Stimulated activated CD8-positive, alpha-beta memory T cell treated with anti-CD3 and anti-CD28 coated beads, Interleukin-15, amount 100 ng/mL, for 24 hours (primary cell): ENCODE measurements around the gene PTPRE.

Experiments used
- DNase-seq: peaks from one replicate; pipeline ENCODE4 v3.0.0-alpha.2; 2020; ENCODE audit warnings: low read depth

Gene PTPRE

GRCh38 chr10:127882801-127883459, 24.0 kb upstream of the PTPRE start:
- no peak for DNase-seq

GRCh38 chr10:127883516-127883915, 23.4 kb upstream of the PTPRE start:
- no peak for DNase-seq

- no peak for DNase-seq
These were observed 22.4 kb upstream of the PTPRE start for GRCh38 chr10:127884501-127884900.

GRCh38 chr10:127886371-127887051, 20.4 kb upstream of the PTPRE start:
- no peak for DNase-seq

- no peak for DNase-seq
These were observed 19.1 kb upstream of the PTPRE start for GRCh38 chr10:127887541-127888415.

- no peak for DNase-seq
These were observed 18.2 kb upstream of the PTPRE start for GRCh38 chr10:127888521-127889312.

GRCh38 chr10:127889605-127890195, 17.2 kb upstream of the PTPRE start:
- no peak for DNase-seq

GRCh38 chr10:127890216-127890615, 16.7 kb upstream of the PTPRE start:
- no peak for DNase-seq

GRCh38 chr10:127890832-127891334, 16.0 kb upstream of the PTPRE start:
- no peak for DNase-seq

GRCh38 chr10:127892743-127893142, 14.2 kb upstream of the PTPRE start, which contains the start of gene CLRN3:
CLRN3 (minus strand) TSS chr10:127892941; CDS start chr10:127892784, 157 bp downstream.
- no peak for DNase-seq

GRCh38 chr10:127894146-127894545, 12.8 kb upstream of the PTPRE start:
- no peak for DNase-seq

- no peak for DNase-seq
These were observed 10.3 kb upstream of the PTPRE start for GRCh38 chr10:127896590-127896989.

GRCh38 chr10:127897177-127897576, 9.7 kb upstream of the PTPRE start:
- no peak for DNase-seq

- DNase-seq, result no peak
These were observed 7.0 kb upstream of the PTPRE start for GRCh38 chr10:127899766-127900387.

- no peak for DNase-seq
These were observed 3.1 kb upstream of the PTPRE start for GRCh38 chr10:127903789-127904188.

- DNase-seq, result no peak
These were observed 2.4 kb upstream of the PTPRE start for GRCh38 chr10:127904311-127905000.

- no peak for DNase-seq
These were observed 1.7 kb upstream of the PTPRE start for GRCh38 chr10:127905001-127905847.

GRCh38 chr10:127905848-127906261, 1.0 kb upstream of the PTPRE start:
- no peak for DNase-seq

GRCh38 chr10:127907411-127908105, 655 bp downstream of the PTPRE start:
- no peak for DNase-seq
